ENCODE results near the gene CSRNP2.

CSRNP2 gene

GRCh38 chr12:51098611-51099010, 15.2 kb upstream of the CSRNP2 start:
- H3K4me2 ChIP-seq (ENCODE audit: low read depth, low read length), result no peak overlapping the region
- H2AFZ ChIP-seq (ENCODE audit: low read length), result no peak overlapping the region
- no peak overlapping the region for H3K27ac ChIP-seq (ENCODE audit: low read length)
- no peaks in the 10 kb centered on the region for H3K27me3 ChIP-seq (replicated peaks; ENCODE audit: insufficient read depth, low read length)
- TF ChIP-seq CTCF (IDR thresholded peaks at IDR 0.05; ENCODE audit: low read length) (no peak), EZH2 (optimal IDR thresholded peaks at IDR 0.05; ENCODE audit: low read depth, low read length) (no peak), EZH2phosphoT487 (IDR thresholded peaks at IDR 0.05; ENCODE audit: low read length) (no peak)
- no peaks in the 10 kb centered on the region for H3K79me2 ChIP-seq (ENCODE audit: low read length)
- H3K36me3 ChIP-seq (replicated peaks; ENCODE audit: insufficient read depth, low read length), result no peaks in the 10 kb centered on the region
- no peak for DNase-seq
- H3K4me3 ChIP-seq (ENCODE audit: low read length), result no peak overlapping the region
- no peaks in the 10 kb centered on the region for H3K9me2 ChIP-seq (replicated peaks; ENCODE audit: insufficient read depth, low read length)
- no peaks in the 10 kb centered on the region for H4K20me1 ChIP-seq (ENCODE audit: insufficient read depth, low read length)
- H3K9me3 ChIP-seq (replicated peaks; ENCODE audit: insufficient read depth, low read length), result no peaks in the 10 kb centered on the region
- no peaks in the 10 kb centered on the region for H3K4me1 ChIP-seq (ENCODE audit: low read length)
- H3K9ac ChIP-seq (ENCODE audit: low read length), result no peak overlapping the region
- no peaks in the 10 kb centered on the region for H3F3A ChIP-seq (ENCODE audit: insufficient read depth, low read length)

GRCh38 chr12:51090705-51091229, 7.4 kb upstream of the CSRNP2 start:
- Histone ChIP-seq H4K20me1 (ENCODE audit: insufficient read depth, low read length) (no peaks in the 10 kb centered on the region), H3K36me3 (replicated peaks; ENCODE audit: insufficient read depth, low read length) (no peaks in the 10 kb centered on the region), H3K9me3 (replicated peaks; ENCODE audit: insufficient read depth, low read length) (no peaks in the 10 kb centered on the region), H2AFZ (ENCODE audit: low read length) (no peak overlapping the region), H3K9ac (ENCODE audit: low read length) (no peak overlapping the region), H3K79me2 (ENCODE audit: low read length) (no peaks in the 10 kb centered on the region), H3K27me3 (replicated peaks; ENCODE audit: insufficient read depth, low read length) (no peaks in the 10 kb centered on the region), H3K4me2 (ENCODE audit: low read depth, low read length) (no peak overlapping the region), H3K9me2 (replicated peaks; ENCODE audit: insufficient read depth, low read length) (no peaks in the 10 kb centered on the region), H3F3A (ENCODE audit: insufficient read depth, low read length) (no peaks in the 10 kb centered on the region), H3K4me3 (ENCODE audit: low read length) (no peak overlapping the region), H3K27ac (ENCODE audit: low read length) (no peak overlapping the region), H3K4me1 (ENCODE audit: low read length) (no peaks in the 10 kb centered on the region)
- TF ChIP-seq EZH2 (optimal IDR thresholded peaks at IDR 0.05; ENCODE audit: low read depth, low read length) (no peak), CTCF (IDR thresholded peaks at IDR 0.05; ENCODE audit: low read length) (no peak), EZH2phosphoT487 (IDR thresholded peaks at IDR 0.05; ENCODE audit: low read length) (no peak)
- DNase-seq, result no peak

- Histone ChIP-seq H3K27ac (ENCODE audit: low read length) (no peak overlapping the region), H3K27me3 (replicated peaks; ENCODE audit: insufficient read depth, low read length) (no peaks in the 10 kb centered on the region)
Observed at GRCh38 chr12:51087818-51088217, 4.4 kb upstream of the CSRNP2 start.

More at GRCh38 chr12:51087818-51088217, 4.4 kb upstream of the CSRNP2 start:
- no peak overlapping the region for H2AFZ ChIP-seq (ENCODE audit: low read length)
- H3K9me3 ChIP-seq (replicated peaks; ENCODE audit: insufficient read depth, low read length), result no peaks in the 10 kb centered on the region
- no peak overlapping the region for H3K4me3 ChIP-seq (ENCODE audit: low read length)
- H3K79me2 ChIP-seq (ENCODE audit: low read length), result no peaks in the 10 kb centered on the region
- no peaks in the 10 kb centered on the region for H3K36me3 ChIP-seq (replicated peaks; ENCODE audit: insufficient read depth, low read length)
- no peak overlapping the region for H3K4me2 ChIP-seq (ENCODE audit: low read depth, low read length)
- no peak overlapping the region for H3K9ac ChIP-seq (ENCODE audit: low read length)
- no peaks in the 10 kb centered on the region for H3K4me1 ChIP-seq (ENCODE audit: low read length)
- DNase-seq, result no peak
- H3F3A ChIP-seq (ENCODE audit: insufficient read depth, low read length), result no peaks in the 10 kb centered on the region
- no peaks in the 10 kb centered on the region for H4K20me1 ChIP-seq (ENCODE audit: insufficient read depth, low read length)
- H3K9me2 ChIP-seq (replicated peaks; ENCODE audit: insufficient read depth, low read length), result no peaks in the 10 kb centered on the region
- TF ChIP-seq EZH2 (optimal IDR thresholded peaks at IDR 0.05; ENCODE audit: low read depth, low read length) (no peak), EZH2phosphoT487 (IDR thresholded peaks at IDR 0.05; ENCODE audit: low read length) (no peak), CTCF (IDR thresholded peaks at IDR 0.05; ENCODE audit: low read length) (no peak)
